GM10266 (cell line): ENCODE measurements around the gene HIVEP3.
A peak's percentile ranks its signal among the peaks of the same experiment; 100 is the strongest.

Experiments used
- DNase-seq: peaks from one replicate; pipeline ENCODE4 v3.0.0; 2012; ENCODE audit errors: extremely low spot score
- CTCF ChIP-seq: IDR thresholded peaks from 2 replicates; pipeline ENCODE4 v1.5.1; 2012; ENCODE audit warnings: mild to moderate bottlenecking, low read depth; ENCODE audit not compliant: control insufficient read depth, insufficient read depth; ENCODE audit errors: missing control alignments

HIVEP3 gene

GRCh38 chr1:41516168-41517061 is 402.3 kb downstream of the HIVEP3 start:
- TF ChIP-seq CTCF: peak; percentile 94
- peak; percentile 93 for DNase-seq

- TF ChIP-seq CTCF: no peak
- no peak for DNase-seq
Observed at GRCh38 chr1:41515778-41516167, 402.9 kb downstream of the HIVEP3 start.

GRCh38 chr1:41515131-41515678 is 403.5 kb downstream of the HIVEP3 start:
- DNase-seq: peak; percentile 17
- TF ChIP-seq CTCF: no peak

GRCh38 chr1:41514381-41514780 is 404.3 kb downstream of the HIVEP3 start:
- DNase-seq: no peak
- no peak for TF ChIP-seq CTCF

GRCh38 chr1:41513383-41513735 is 405.4 kb downstream of the HIVEP3 start:
- peak; percentile 50 for TF ChIP-seq CTCF
- peak; percentile 76 for DNase-seq

GRCh38 chr1:41512701-41513382 is 405.9 kb downstream of the HIVEP3 start:
- no peak for TF ChIP-seq CTCF
- no peak for DNase-seq

GRCh38 chr1:41511239-41511540 is 407.5 kb downstream of the HIVEP3 start:
- DNase-seq: peak; percentile 34
- no peak for TF ChIP-seq CTCF
